HG03139 (cell line): Measurements from ENCODE around the gene ABCA6.
"Not testable (repeated sequence)": the region's sequence is repeated elsewhere in the genome, so short reads cannot be mapped to it uniquely, and the experiment has no call there.

Source experiments
- ATAC-seq: cut with Tn5 transposase; IDR thresholded peaks from one replicate; pipeline ENCODE4 v1.9.1; 2021; ENCODE audit not compliant: unreplicated experiment

The ABCA6 gene

GRCh38 chr17:69141431-69142174 lies at the start of gene ABCA6:
Gene ABCA6 (minus strand): TSS chr17:69141895. CDS start chr17:69140703, 1,192 bp downstream.
- no peak for ATAC-seq

GRCh38 chr17:69188796-69189195 lies 47.1 kb upstream of the ABCA6 start:
- ATAC-seq: no peak

DNA sequence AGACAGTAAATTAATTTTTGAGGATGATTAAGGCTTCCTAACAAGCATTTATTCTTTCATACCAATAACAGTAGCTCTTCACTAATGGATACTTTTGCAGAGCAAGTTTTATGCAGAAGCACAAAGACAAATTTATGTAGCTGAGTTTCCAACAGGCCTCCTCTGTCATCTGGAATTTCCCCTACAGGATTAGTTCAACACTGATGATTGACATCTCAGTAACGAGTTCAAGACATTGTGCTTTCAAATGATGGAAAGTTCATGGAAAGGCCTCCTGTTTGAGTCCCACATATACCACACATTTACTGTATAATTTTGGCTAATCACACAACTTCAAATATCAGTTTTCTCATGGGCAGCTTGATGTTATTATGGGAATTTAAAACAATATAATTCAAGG lies 46.4 kb upstream of the ABCA6 start:
- no peak for ATAC-seq

- no peak for ATAC-seq
Observed at GRCh38 chr17:69187294-69187693, 45.6 kb upstream of the ABCA6 start.

- ATAC-seq: no peak
Observed at GRCh38 chr17:69179227-69179952, 37.7 kb upstream of the ABCA6 start.

DNA sequence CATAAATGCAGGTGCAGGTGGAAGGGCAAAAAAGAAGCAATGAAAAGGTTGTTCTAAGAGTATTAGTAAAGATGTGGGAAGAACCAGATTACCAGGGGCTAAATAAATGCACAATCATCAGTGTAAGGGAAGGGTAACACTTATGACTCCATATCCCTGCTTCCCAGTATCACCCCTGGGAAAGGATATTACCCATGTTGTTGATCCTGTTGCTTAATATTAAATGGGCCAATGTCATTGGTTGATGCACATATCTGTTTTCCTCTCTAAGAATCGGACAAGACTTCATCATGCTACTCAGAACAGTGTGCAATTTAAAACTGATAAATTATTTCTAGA lies 34.7 kb upstream of the ABCA6 start:
- ATAC-seq: no peak

DNA sequence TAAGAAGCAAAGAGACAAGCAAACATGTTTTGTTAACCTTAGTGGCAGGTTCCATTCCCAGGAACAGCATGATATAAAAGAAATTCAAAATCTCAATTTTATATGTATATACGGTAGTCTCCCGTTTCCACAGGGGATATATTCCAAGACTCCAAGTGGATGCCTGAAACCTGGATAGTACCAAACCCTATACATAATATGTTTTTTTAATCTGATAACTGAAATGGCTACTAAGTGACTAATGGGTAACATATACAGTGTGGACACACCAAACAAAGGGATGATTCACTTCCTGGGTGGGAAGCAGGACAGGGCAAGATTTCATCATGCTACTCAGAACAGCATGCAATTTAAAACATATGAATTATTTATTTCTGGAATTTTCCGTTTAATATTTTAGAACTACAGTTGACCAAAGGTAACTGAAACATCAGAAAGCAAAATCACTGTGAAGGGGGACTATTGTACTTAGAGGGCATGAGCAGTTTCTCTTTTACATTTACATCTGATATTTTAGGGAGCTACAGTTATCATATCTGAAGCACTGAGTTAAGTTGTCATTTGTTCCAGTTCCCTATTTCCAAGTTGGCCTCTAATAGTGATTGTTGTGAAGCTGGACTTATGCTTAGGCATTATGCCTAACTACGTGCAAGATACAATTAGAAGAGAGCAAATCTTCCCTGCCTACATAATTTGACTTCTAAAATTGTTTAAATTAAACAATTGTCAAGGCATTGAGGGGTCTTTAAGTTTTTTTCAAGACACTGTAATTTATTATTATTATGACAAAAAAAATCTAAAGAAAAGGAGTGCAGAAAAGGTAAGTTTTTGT lies 34.1 kb upstream of the ABCA6 start:
- no peak for ATAC-seq

- no peak for ATAC-seq
Observed at GRCh38 chr17:69175262-69175624, 33.5 kb upstream of the ABCA6 start.

- no peak for ATAC-seq
Observed at GRCh38 chr17:69173118-69173517, 31.4 kb upstream of the ABCA6 start.

DNA sequence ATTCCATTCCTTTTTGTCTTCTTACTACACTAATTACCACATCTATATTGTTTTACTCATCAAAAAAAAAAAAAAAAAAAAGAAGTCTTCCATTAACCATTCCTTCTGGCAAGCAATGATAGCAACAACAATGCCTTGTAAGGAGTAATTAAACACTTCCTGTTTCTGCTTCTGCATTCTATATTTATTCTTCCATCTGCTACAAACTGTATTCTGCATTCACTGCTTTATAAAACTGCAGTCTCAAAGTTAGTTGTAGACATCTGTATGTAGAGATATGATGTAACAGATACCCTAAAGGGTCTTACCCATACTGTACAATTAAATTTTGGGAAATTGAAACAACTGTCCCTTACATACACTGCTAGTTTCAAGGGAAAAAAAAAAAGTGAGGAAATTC lies 28.7 kb upstream of the ABCA6 start:
- ATAC-seq: no peak

GRCh38 chr17:69168642-69169041 lies 26.9 kb upstream of the ABCA6 start:
- ATAC-seq: not testable (repeated sequence)

DNA sequence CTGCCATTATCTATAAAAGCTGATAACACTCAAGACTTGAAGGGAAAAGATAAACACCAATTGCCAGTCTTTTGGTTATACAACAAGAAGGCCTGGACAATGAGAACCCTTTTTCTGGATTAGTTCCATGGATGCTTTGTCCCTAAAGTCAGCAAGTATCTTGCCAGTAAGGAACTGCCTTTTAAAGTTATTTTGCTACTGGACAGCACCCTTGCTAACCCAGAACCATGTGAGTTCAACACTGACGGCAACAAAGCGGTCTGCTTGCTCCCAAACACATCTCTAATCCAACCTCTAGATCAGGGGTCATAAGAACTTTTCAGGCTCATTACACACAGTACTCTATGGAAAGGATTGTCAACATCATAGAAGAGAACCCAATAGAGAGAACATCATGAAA lies 25.3 kb upstream of the ABCA6 start:
- ATAC-seq: no peak

GRCh38 chr17:69164206-69164605 lies 22.5 kb upstream of the ABCA6 start:
- ATAC-seq: no peak

GRCh38 chr17:69159418-69159817 lies 17.7 kb upstream of the ABCA6 start:
- no peak for ATAC-seq

DNA sequence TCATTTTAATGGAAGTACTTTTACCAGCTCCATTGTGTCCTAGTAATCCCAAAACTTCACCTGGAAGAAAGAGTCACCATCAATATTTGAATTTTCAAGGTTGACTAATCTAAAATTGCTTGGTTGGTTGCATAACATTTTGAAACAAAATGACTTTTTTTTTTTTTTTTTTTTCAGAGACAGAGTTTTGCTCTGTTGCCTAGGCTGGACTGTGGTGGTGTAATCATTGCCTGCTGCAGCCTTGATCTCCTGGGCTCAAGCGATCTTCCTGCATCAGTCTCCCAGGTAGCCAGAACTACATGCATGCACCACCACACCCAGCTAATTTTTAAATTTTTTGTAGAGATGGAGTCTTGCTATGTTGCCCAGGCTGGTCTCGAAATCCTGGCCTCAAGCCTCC lies 12.6 kb upstream of the ABCA6 start:
- no peak for ATAC-seq

GRCh38 chr17:69150333-69150732 lies 8.6 kb upstream of the ABCA6 start:
- no peak for ATAC-seq

- no peak for ATAC-seq
Observed at GRCh38 chr17:69147460-69147859, 5.8 kb upstream of the ABCA6 start.

- ATAC-seq: no peak
Observed at GRCh38 chr17:69144331-69145255, 2.9 kb upstream of the ABCA6 start.

GRCh38 chr17:69143683-69144231 lies 2.1 kb upstream of the ABCA6 start:
- ATAC-seq: no peak

GRCh38 chr17:69143151-69143550 lies 1.5 kb upstream of the ABCA6 start:
- ATAC-seq: no peak
